22Rv1 (cell line): Measurements from ENCODE around the gene STK36.

Experiments
- H3K27ac ChIP-seq: fragments of 450-650 bp; 2 replicates; pipeline ENCODE4 v1.5.1; 2017
- CTCF ChIP-seq: fragments of 450-650 bp; IDR thresholded peaks from 2 replicates; pipeline ENCODE4 v1.5.1; 2017; ENCODE audit warnings: mild to moderate bottlenecking
- ZFX ChIP-seq: fragments of 450-650 bp; IDR thresholded peaks from 2 replicates; pipeline ENCODE4 v1.6.1; 2017; ENCODE audit warnings: antibody characterized with exemption, borderline replicate concordance

The STK36 gene

GRCh38 chr2:218727502-218728165 is 55.7 kb downstream of the STK36 start:
- H3K27ac ChIP-seq, result no peak overlapping the region
- TF ChIP-seq CTCF (peak; percentile 32), ZFX (no peak)

- no peak overlapping the region for H3K27ac ChIP-seq
- TF ChIP-seq ZFX (no peak), CTCF (no peak)
Measured at GRCh38 chr2:218729640-218730039, 57.8 kb downstream of the STK36 start.

GRCh38 chr2:218732052-218732760 is 60.3 kb downstream of the STK36 start:
- TF ChIP-seq ZFX, result no peak
- no peak for TF ChIP-seq CTCF
- H3K27ac ChIP-seq, result no peak overlapping the region

- TF ChIP-seq ZFX (no peak), CTCF (no peak)
- no peak overlapping the region for H3K27ac ChIP-seq
Measured at GRCh38 chr2:218732761-218733158, 60.9 kb downstream of the STK36 start.

GRCh38 chr2:218733171-218734021 is 61.5 kb downstream of the STK36 start:
- H3K27ac ChIP-seq, result no peak overlapping the region
- TF ChIP-seq CTCF (no peak), ZFX (no peak)

GRCh38 chr2:218734190-218734975 is 62.5 kb downstream of the STK36 start:
- no peak overlapping the region for H3K27ac ChIP-seq
- TF ChIP-seq ZFX (no peak), CTCF (no peak)
